HG02973 (cell line): ENCODE data around the gene EMB.
"Not testable (repeated sequence)": the region's sequence is repeated elsewhere in the genome, so short reads cannot be mapped to it uniquely, and the experiment has no call there.

Experiments
- ATAC-seq: cut with Tn5 transposase; IDR thresholded peaks from one replicate; pipeline ENCODE4 v1.9.1; 2021; ENCODE audit warnings: moderate library complexity; ENCODE audit not compliant: unreplicated experiment

The EMB gene, protein sequence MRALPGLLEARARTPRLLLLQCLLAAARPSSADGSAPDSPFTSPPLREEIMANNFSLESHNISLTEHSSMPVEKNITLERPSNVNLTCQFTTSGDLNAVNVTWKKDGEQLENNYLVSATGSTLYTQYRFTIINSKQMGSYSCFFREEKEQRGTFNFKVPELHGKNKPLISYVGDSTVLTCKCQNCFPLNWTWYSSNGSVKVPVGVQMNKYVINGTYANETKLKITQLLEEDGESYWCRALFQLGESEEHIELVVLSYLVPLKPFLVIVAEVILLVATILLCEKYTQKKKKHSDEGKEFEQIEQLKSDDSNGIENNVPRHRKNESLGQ

DNA sequence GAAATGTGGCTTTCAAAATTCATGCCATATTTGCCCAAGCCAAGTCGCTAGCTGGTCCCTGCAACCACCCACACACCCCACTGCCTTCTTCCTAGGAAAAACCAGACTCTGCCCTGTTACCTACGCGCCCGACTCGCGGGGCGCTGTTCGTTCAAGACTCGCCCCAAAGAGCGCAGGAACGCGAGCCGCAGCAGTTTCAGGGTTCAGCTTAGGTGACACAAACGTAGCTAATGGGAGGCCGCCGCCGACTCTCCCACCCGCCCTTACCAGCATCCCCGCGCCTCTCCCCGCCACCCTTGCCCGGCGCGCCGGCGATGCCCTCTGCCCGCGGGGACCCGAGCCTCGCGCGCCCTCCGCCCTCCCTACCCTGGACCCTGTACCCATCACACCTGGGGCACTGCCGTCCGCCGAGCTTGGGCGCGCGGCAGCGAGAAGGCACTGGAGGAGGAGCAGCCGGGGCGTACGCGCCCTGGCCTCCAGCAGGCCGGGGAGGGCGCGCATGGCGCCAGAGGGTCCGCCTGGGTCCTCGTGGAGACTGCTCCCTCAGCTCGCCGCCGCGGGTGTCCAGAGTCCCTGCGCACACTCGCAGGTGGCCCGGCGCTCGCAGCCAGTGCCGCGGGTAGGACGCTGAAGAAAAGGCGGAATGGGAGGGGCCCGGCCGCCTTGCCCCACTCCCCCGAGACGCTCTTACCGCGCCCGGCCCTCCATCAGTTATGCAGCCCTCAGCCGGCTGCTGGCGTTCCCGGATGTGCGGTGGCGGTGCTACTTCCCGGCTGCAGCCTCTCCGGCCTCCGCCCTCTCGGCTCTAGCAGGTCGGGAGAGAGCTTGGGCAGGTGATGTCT, at the start of gene EMB:
TSS of gene EMB (minus strand) at position 638 of the 842 bp plus-strand sequence. CDS start at position 501, 137 bp downstream.
- peak; percentile 55 for ATAC-seq

DNA sequence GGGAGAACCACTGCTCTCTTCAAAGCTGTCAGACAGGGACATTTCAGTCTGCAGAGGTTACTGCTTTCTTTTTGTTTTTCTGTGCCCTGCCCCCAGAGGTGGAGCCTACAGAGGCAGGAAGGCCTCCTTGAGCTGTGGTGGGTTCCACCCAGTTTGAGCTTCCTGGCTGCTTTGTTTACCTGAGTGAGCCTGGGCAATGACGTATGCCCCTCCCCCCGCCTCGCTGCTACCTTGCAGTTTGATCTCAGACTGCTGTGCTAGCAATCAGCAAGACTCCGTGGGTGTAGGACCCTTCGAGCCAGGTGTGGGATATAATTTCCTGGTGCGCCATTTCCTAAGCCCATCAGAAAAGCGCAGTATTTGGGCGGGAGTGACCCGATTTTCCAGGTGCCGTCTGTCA, 48.4 kb upstream of the EMB start:
- not testable (repeated sequence) for ATAC-seq

DNA sequence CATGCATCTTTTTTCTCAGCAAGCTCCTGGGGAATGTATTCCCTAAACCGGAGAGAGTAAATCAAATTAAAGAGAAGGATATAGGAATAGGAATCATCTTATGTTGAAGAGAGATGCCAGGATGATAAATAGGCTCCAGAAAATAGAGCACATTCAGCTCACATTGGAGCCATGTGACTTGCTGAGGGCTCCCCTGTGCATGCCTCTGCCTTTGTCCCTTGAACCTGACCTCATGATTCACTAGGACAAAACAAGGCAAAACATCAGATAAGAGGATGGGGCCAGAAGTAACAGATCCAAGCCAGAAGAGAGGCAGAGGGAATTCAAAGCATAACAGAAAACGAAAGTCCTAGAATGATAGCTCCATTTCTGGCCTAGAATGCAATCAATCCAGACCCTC, 37.7 kb upstream of the EMB start:
- not testable (repeated sequence) for ATAC-seq

DNA sequence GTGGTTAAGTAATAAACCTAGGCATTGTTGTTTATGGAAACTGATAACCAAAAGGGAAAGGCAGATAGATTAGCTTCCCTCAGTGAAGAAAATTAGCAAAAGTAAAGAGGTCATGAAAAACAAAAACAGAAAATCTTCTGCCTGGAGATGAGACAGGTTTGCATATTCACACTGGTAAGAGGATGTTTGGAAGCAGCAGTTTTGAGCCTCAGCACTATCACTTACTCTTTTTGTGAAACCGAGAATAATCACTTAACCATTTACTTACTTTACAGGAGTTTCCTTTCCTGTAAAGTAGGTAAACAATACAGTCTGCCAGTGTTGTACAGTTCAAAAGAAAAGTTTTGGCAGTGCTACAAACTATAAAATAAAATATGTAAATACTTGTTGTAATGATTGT, 35.5 kb upstream of the EMB start:
- ATAC-seq: peak; percentile 98

DNA sequence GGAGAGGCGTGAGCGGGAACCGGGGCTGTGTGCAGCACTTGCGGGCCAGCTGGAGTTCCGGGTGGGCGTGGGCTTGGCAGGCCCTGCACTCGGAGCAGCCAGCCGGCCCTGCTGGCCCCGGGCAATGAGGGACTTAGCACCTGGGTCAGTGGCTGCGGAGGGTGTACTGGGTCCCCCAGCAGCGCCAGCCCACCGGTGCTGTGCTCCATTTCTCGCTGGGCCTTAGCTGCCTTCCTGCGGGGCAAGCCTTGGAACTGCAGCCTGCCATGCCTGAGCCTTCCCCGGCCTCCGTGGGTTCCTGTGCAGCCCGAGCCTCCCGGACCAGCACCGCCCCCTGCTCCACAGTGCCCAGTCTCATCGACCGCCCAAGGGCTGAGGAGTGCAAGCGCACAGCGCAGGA, 23.9 kb upstream of the EMB start:
- ATAC-seq: not testable (repeated sequence)

DNA sequence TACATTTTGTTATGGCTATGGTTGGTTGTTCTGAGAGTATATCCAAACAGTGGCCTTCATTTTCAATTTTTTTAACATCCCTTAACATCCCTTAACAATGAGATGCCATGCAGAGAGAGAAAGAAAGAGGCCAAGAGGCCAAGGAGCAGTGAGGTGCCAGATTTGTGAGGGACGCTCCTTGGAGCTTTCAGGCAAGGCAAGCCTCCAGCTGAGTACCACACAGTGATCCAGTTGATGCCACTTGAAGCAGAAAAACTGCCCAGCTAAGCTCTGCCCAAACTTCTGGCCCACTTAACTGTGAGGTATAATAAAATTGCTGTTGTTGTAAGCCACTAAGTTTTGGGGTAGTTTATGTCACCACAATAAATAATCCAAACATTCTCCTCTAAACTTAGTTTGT, 22.6 kb upstream of the EMB start:
- ATAC-seq: no peak

DNA sequence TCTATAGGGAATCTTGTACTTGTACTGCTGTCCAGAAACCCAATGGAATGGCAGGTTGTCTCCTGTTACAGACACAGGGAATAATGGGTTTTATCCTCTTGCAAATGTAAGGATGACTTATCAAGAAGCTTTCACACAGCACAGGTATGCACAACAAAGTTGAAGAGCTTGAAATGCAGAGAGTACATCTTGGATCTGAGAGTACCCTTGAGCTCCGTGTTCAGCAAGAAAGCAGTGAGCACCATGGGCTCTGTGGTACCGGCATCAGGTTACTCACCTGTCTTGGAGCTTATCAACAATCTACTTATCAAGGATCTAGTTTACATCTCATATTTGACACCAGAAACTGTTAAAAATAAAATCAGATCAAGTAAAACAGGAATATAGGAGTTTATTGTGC, 22.0 kb upstream of the EMB start:
- ATAC-seq: no peak

DNA sequence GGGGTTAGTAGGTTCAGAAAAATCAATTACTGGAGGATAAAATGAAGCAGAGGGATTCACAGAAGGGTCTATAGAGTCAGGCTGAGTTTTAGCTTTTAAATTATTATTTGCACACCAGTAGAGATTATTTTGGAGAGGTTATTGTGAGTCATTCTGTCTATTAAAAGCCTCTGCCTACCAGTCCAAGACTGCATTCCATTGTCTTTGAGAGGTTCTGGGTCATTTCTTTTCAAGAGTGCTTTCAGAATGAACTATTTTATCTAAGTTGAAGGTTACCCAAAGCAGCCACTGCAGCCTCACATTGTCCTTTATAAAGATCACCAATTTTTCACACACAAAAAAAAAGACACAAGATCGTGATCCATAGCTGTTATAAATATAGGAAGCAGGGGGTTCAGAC, 21.5 kb upstream of the EMB start:
- ATAC-seq: not testable (repeated sequence)

DNA sequence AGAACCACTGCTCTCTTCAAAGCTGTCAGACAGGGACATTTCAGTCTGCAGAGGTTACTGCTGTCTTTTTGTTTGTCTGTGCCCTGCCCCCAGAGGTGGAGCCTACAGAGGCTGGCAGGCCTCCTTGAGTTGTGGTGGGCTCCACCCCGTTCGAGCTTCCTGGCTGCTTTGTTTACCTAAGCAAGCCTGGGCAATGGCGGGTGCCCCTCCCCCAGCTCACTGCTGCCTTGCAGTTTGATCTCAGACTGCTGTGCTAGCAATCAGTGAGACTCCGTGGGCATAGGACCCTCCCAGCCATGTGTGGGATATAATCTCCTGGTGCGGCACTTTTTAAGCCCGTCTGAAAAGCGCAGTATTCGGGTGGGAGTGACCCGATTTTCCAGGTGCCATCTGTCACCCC, 17.3 kb upstream of the EMB start:
- not testable (repeated sequence) for ATAC-seq

DNA sequence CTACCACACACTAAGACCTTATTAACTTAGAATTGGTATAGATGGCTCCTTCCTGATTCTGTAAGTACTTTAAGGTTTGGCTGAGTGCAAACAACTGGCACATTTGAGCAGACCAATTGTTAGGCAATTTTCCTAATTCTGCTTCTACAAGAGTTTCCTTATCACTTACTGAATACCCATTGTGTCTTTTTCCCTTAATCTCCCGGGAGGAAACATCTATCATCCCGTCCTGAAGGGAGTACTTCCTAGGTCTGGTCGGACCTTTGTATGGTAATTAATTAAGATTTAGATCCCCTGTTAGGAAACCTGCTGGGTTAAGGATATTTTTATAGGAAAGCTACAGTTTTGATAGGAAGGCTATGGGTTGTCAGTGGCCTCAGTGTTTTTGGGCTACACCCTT, 8.2 kb upstream of the EMB start:
- not testable (repeated sequence) for ATAC-seq

DNA sequence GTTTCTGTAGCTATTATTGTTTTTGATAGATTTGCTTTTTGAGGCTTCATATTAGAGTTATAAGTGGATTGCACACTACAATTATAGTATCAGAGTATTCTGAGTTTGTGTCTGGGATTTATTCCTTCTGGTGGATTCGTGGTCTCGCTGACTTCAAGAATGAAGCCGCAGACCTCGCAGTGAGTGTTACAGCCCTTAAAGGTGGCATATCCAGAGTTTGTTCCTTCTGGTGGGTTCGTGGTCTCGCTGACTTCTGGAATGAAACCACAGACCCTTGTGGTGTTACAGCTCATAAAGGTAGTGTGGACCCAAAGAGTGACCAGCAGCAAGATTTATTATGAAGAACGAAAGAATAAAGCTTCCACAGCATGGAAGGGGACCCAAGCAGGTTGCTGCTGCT, 6.9 kb upstream of the EMB start:
- no peak for ATAC-seq

DNA sequence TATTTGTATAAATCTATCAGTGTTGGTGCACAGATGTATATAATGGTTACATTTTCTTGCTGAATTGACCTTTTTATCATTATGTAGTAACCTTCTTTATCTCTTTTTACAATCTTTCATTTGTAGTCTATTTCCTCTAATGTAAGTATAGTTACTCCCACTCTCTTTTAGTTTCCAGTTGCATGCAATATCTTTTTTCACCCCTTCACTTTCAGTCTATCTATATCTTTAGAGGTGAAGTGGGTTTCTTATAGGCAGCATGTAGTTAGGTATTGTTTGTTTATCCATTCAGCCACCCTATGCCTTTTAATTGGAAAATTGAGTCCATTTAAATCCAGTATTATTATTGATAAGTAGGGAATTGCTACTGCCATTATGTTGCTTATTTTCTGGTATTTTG, 6.1 kb upstream of the EMB start:
- ATAC-seq: no peak

DNA sequence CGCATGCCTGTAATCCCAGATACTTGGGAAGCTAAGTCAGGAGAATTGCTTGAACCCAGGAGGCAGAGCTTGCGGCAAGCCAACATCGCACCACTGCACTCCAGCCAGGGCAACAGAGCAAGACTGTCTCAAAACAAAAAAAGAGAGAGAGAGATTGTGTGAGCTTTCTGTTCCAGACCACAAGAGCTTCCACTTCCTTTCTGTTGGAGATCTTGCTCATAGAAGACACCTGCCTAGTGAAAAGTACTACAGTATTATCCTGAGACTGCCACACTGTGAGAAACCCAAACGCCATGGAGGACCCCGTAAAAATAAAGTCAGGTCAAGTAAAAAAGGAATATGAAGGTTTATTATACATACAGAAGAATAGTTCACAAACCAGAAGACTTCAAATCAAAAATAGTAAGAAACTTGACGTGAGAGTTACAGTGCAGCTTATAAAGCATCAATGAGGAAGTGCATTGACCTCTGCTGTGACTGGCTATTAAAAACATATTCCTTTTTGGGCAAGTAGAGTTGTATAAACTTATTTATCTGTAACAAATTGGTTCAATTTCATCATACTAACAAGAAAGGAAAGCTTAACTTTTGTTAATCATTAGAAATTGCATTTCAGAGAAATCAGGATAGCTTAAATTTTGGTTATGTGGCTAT, 4.3 kb upstream of the EMB start:
- peak; percentile 67 for ATAC-seq

DNA sequence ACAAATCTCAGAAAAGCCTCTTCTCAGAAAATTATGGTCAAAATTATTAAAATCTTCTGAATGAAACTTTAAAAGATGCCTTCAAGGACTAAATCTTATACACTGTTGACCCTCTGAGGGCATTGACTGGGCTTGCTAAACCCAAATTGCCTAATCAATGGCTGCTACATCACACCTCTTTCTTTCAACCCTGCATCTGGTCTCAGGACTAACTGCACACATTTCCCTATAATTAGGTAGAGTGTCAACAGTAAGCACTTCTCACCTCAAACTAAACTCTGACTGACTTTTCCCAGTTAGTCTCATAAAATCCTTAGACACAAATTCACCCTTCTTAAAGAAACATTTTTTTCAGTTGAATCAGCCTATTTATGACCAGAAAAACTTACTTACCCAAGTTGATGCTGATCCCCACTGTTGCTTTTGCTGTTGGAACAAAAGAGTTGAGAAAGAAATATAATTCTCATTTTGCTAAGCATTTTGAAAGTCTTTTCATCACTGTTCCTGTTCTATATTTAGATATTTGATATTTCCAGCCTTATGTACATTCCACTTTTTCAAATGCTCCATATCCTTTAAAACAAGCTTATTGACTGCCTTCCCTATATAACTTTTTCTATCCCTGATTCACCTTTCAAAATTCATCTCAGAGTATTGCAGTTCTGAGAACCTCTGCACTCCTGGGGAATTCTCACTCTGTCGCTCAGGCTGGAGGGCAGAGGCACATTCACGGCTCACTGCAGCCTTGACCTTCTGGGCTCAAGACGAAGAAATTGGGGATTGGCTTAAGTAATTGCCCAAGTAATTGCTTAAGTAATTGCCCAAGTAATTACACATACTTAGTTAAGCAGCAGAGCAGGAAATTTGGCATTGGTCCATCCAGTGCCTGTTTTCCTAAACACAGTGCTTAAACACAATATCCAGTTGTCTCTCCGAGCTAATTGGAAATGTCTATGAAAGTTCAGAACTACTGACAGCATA, 1.8 kb upstream of the EMB start:
- ATAC-seq: not testable (repeated sequence)

DNA sequence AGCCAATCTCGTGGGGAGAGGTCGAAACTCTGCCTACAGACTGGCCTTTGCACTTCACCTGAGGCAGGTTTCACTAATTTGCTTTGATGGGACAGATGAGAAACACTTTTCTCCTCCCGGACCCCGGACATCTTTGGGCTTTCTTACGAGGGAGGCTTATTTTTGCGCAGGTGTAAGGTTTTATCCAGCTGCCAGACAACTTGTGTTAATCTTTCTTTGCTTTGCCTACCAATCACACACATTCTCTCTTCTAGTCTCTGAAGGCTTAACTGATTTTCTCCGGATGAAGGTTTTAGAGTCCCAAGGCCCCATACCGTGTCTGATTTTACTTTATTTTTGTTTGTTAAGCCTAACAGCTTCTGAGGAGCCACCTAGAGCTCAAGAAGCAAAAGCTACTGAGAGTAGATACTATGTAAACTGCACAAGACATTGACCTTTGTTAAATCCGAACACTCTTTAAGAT, 436 bp upstream of the EMB start:
- ATAC-seq: peak; percentile 1

DNA sequence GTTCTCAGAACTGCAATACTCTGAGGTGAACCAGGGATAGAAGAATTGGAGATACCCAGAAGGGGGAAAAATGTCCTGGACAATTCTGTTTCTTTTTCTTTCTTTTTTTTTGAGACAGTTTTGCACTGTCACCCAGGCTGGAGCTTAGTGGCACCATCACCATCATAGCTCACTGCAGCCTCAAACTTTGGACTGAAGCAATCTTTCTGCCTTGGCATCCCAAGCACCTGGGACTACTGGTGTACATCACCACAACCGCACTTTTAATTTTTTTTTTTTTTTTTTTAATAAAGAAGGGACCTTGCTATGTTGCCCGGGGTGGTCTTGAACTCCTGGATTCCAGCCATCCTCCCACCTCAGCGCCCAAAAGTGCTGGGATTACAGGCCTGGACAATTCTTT, 1.9 kb downstream of the EMB start:
- no peak for ATAC-seq

DNA sequence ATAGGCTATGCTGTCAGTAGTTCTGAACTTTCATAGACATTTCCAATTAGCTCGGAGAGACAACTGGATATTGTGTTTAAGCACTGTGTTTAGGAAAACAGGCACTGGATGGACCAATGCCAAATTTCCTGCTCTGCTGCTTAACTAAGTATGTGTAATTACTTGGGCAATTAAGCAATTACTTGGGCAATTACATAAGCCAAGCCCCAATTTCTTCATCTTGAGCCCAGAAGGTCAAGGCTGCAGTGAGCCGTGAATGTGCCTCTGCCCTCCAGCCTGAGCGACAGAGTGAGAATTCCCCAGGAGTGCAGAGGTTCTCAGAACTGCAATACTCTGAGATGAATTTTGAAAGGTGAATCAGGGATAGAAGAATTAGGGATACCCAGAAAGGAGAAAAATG, 3.0 kb downstream of the EMB start:
- not testable (repeated sequence) for ATAC-seq

DNA sequence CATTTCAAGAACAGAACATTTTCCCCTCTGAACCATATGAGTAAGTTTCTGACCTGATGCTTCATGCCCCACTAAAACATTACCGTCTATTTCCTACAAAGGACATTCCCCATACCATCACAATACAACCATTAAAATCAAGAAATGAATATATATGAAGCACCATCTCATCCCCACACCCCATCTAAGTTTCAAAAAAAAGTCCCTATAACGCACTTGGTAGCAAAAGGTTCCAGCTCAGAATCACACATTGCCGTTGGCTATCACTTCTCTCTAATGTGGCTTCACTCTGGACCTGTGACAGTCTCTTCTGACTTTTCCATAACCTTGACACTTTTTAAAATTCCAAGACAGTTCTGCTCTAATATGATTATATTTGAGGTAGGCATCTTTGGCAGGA, 5.9 kb downstream of the EMB start:
- ATAC-seq: no peak

DNA sequence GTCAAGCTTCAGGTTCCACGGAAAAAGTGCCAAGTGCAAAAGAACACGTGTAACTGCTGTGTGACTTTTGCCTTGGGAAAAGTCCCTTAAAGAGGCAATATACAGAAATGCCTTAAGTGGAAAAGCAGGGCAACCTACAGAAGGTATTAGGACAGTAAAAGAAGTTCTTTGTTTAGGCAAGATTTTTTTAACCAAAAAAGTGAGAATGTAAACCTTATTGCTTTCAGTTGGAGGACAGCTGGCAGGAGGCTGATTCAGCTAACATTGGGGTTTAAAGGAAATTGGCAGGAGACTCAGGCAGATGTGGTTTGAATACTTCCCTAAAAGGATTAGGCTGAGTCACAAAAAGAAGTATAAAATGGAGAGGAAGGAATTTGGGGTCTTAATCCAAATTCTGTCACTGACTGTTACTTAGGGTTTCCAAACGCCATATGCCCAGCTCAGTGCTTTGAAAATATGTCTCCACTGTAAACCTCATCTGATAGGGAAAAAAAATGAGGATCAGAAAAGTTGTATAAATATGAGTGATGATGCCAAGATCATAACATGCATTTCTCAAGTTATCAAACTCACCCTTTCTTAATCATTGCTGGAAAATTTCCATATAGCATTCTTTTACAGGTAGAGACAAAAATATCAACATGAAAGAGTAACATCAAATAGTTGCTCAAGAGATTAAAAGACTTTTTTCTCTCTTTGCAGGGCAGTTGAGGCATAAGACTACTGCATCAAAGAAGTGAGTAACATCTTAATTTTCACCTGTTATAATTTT, 9.8 kb downstream of the EMB start:
- ATAC-seq: not testable (repeated sequence)
